ENCODE results near the gene ZNHIT1.
"Not testable (repeated sequence)": the region's sequence is repeated elsewhere in the genome, so short reads cannot be mapped to it uniquely, and the experiment has no call there.

Gene ZNHIT1

GRCh38 chr7:101203740-101204738, 13.9 kb upstream of the ZNHIT1 start:
- Histone ChIP-seq H3K4me1 (ENCODE audit: control insufficient read depth in 2 of 2, insufficient read depth in 2 of 2, low read length in 2 of 2) (peaks cover 12 to 14% of the 10 kb centered on the region in 2 donors), H3K36me3 (ENCODE audit: control insufficient read depth in 2 of 2, insufficient read depth in 2 of 2, low read length in 2 of 2) (peaks cover 5 to 11% of the 10 kb centered on the region in 2 donors)
- not testable (repeated sequence) for H3K4me3 ChIP-seq (ENCODE audit: low read length in 2 of 2); H3K27ac ChIP-seq (ENCODE audit: low read depth in 2 of 2, low read length in 2 of 2); H3K27me3 ChIP-seq (ENCODE audit: control insufficient read depth in 2 of 2, insufficient read depth in 2 of 2, low read length in 2 of 2); H3K9ac ChIP-seq (ENCODE audit: low read depth in 1 of 2, low read length in 2 of 2); H3K9me3 ChIP-seq (ENCODE audit: control insufficient read depth in 2 of 2, low read length in 2 of 2)

- H3K36me3 ChIP-seq (ENCODE audit: control insufficient read depth in 2 of 2, insufficient read depth in 2 of 2, low read length in 2 of 2) = peaks cover 13 to 25% of the 10 kb centered on the region in 2 donors
- no peak overlapping the region for H3K27ac ChIP-seq (ENCODE audit: low read depth in 2 of 2, low read length in 2 of 2)
- H3K4me1 ChIP-seq (ENCODE audit: control insufficient read depth in 2 of 2, insufficient read depth in 2 of 2, low read length in 2 of 2) = peaks cover 6 to 8% of the 10 kb centered on the region in 2 donors
- H3K27me3 ChIP-seq (ENCODE audit: control insufficient read depth in 2 of 2, insufficient read depth in 2 of 2, low read length in 2 of 2) = peaks cover 0 to 2% of the 10 kb centered on the region in 2 donors
- no peak overlapping the region for H3K9ac ChIP-seq (ENCODE audit: low read depth in 1 of 2, low read length in 2 of 2)
- no peak overlapping the region for H3K4me3 ChIP-seq (ENCODE audit: low read length in 2 of 2)
- no peaks in the 10 kb centered on the region for H3K9me3 ChIP-seq (ENCODE audit: control insufficient read depth in 2 of 2, low read length in 2 of 2)
Observed at GRCh38 chr7:101205901-101206664, 11.9 kb upstream of the ZNHIT1 start.

GRCh38 chr7:101206665-101207042, 11.3 kb upstream of the ZNHIT1 start:
- Histone ChIP-seq H3K36me3 (ENCODE audit: control insufficient read depth in 2 of 2, insufficient read depth in 2 of 2, low read length in 2 of 2) (peaks cover 18 to 25% of the 10 kb centered on the region in 2 donors), H3K9me3 (ENCODE audit: control insufficient read depth in 2 of 2, low read length in 2 of 2) (no peaks in the 10 kb centered on the region), H3K27ac (ENCODE audit: low read depth in 2 of 2, low read length in 2 of 2) (no peak overlapping the region), H3K4me3 (ENCODE audit: low read length in 2 of 2) (no peak overlapping the region), H3K4me1 (ENCODE audit: control insufficient read depth in 2 of 2, insufficient read depth in 2 of 2, low read length in 2 of 2) (peaks cover 5 to 6% of the 10 kb centered on the region in 2 donors), H3K9ac (ENCODE audit: low read depth in 1 of 2, low read length in 2 of 2) (no peak overlapping the region), H3K27me3 (ENCODE audit: control insufficient read depth in 2 of 2, insufficient read depth in 2 of 2, low read length in 2 of 2) (peaks cover 0 to 2% of the 10 kb centered on the region in 2 donors)

- Histone ChIP-seq H3K27ac (ENCODE audit: low read depth in 2 of 2, low read length in 2 of 2) (no peak overlapping the region), H3K9me3 (ENCODE audit: control insufficient read depth in 2 of 2, low read length in 2 of 2) (no peaks in the 10 kb centered on the region), H3K27me3 (ENCODE audit: control insufficient read depth in 2 of 2, insufficient read depth in 2 of 2, low read length in 2 of 2) (peaks cover 0 to 2% of the 10 kb centered on the region in 2 donors), H3K4me1 (ENCODE audit: control insufficient read depth in 2 of 2, insufficient read depth in 2 of 2, low read length in 2 of 2) (no peaks in the 10 kb centered on the region), H3K9ac (ENCODE audit: low read depth in 1 of 2, low read length in 2 of 2) (no peak overlapping the region), H3K4me3 (ENCODE audit: low read length in 2 of 2) (no peak overlapping the region), H3K36me3 (ENCODE audit: control insufficient read depth in 2 of 2, insufficient read depth in 2 of 2, low read length in 2 of 2) (peaks cover 24 to 32% of the 10 kb centered on the region in 2 donors)
Observed at GRCh38 chr7:101207459-101207858, 10.5 kb upstream of the ZNHIT1 start.

GRCh38 chr7:101208794-101209193, 9.2 kb upstream of the ZNHIT1 start:
- Histone ChIP-seq H3K36me3 (ENCODE audit: control insufficient read depth in 2 of 2, insufficient read depth in 2 of 2, low read length in 2 of 2) (peaks cover 28 to 37% of the 10 kb centered on the region in 2 donors), H3K27ac (ENCODE audit: low read depth in 2 of 2, low read length in 2 of 2) (no peak overlapping the region), H3K4me3 (ENCODE audit: low read length in 2 of 2) (no peak overlapping the region), H3K9ac (ENCODE audit: low read depth in 1 of 2, low read length in 2 of 2) (no peak overlapping the region), H3K4me1 (ENCODE audit: control insufficient read depth in 2 of 2, insufficient read depth in 2 of 2, low read length in 2 of 2) (no peaks in the 10 kb centered on the region), H3K27me3 (ENCODE audit: control insufficient read depth in 2 of 2, insufficient read depth in 2 of 2, low read length in 2 of 2) (no peaks in the 10 kb centered on the region), H3K9me3 (ENCODE audit: control insufficient read depth in 2 of 2, low read length in 2 of 2) (no peaks in the 10 kb centered on the region)

- Histone ChIP-seq H3K36me3 (ENCODE audit: control insufficient read depth in 2 of 2, insufficient read depth in 2 of 2, low read length in 2 of 2) (peaks cover 31 to 41% of the 10 kb centered on the region in 2 donors), H3K9me3 (ENCODE audit: control insufficient read depth in 2 of 2, low read length in 2 of 2) (no peaks in the 10 kb centered on the region)
Observed at GRCh38 chr7:101210143-101210542, 7.8 kb upstream of the ZNHIT1 start.

GRCh38 chr7:101211501-101211900, 6.5 kb upstream of the ZNHIT1 start:
- Histone ChIP-seq H3K27me3 (ENCODE audit: control insufficient read depth in 2 of 2, insufficient read depth in 2 of 2, low read length in 2 of 2) (no peaks in the 10 kb centered on the region), H3K4me3 (ENCODE audit: low read length in 2 of 2) (no peak overlapping the region), H3K9me3 (ENCODE audit: control insufficient read depth in 2 of 2, low read length in 2 of 2) (no peaks in the 10 kb centered on the region), H3K36me3 (ENCODE audit: control insufficient read depth in 2 of 2, insufficient read depth in 2 of 2, low read length in 2 of 2) (peaks cover 26 to 41% of the 10 kb centered on the region in 2 donors), H3K27ac (ENCODE audit: low read depth in 2 of 2, low read length in 2 of 2) (no peak overlapping the region), H3K4me1 (ENCODE audit: control insufficient read depth in 2 of 2, insufficient read depth in 2 of 2, low read length in 2 of 2) (peaks cover 7 to 8% of the 10 kb centered on the region in 2 donors), H3K9ac (ENCODE audit: low read depth in 1 of 2, low read length in 2 of 2) (no peak overlapping the region)

More at GRCh38 chr7:101210143-101210542, 7.8 kb upstream of the ZNHIT1 start:
- Histone ChIP-seq H3K27ac (ENCODE audit: low read depth in 2 of 2, low read length in 2 of 2) (no peak overlapping the region), H3K4me1 (ENCODE audit: control insufficient read depth in 2 of 2, insufficient read depth in 2 of 2, low read length in 2 of 2) (peaks cover 0 to 3% of the 10 kb centered on the region in 2 donors), H3K4me3 (ENCODE audit: low read length in 2 of 2) (no peak overlapping the region), H3K27me3 (ENCODE audit: control insufficient read depth in 2 of 2, insufficient read depth in 2 of 2, low read length in 2 of 2) (no peaks in the 10 kb centered on the region), H3K9ac (ENCODE audit: low read depth in 1 of 2, low read length in 2 of 2) (no peak overlapping the region)

- peaks cover 26 to 41% of the 10 kb centered on the region in 2 donors for H3K36me3 ChIP-seq (ENCODE audit: control insufficient read depth in 2 of 2, insufficient read depth in 2 of 2, low read length in 2 of 2)
- H3K4me3 ChIP-seq (ENCODE audit: low read length in 2 of 2) = no peak overlapping the region
- H3K27me3 ChIP-seq (ENCODE audit: control insufficient read depth in 2 of 2, insufficient read depth in 2 of 2, low read length in 2 of 2) = no peaks in the 10 kb centered on the region
- no peak overlapping the region for H3K9ac ChIP-seq (ENCODE audit: low read depth in 1 of 2, low read length in 2 of 2)
- peaks cover 11 to 13% of the 10 kb centered on the region in 2 donors for H3K4me1 ChIP-seq (ENCODE audit: control insufficient read depth in 2 of 2, insufficient read depth in 2 of 2, low read length in 2 of 2)
- no peaks in the 10 kb centered on the region for H3K9me3 ChIP-seq (ENCODE audit: control insufficient read depth in 2 of 2, low read length in 2 of 2)
- H3K27ac ChIP-seq (ENCODE audit: low read depth in 2 of 2, low read length in 2 of 2) = no peak overlapping the region
Observed at GRCh38 chr7:101212014-101212413, 6.0 kb upstream of the ZNHIT1 start.

- Histone ChIP-seq H3K9ac (ENCODE audit: low read depth in 1 of 2, low read length in 2 of 2) (peak overlapping the region; percentile 74 to 83), H3K27me3 (ENCODE audit: control insufficient read depth in 2 of 2, insufficient read depth in 2 of 2, low read length in 2 of 2) (no peaks in the 10 kb centered on the region), H3K27ac (ENCODE audit: low read depth in 2 of 2, low read length in 2 of 2) (peak overlapping the region; percentile 97 to 99), H3K4me3 (ENCODE audit: low read length in 2 of 2) (peak overlapping the region; percentile 92 to 99), H3K36me3 (ENCODE audit: control insufficient read depth in 2 of 2, insufficient read depth in 2 of 2, low read length in 2 of 2) (peaks cover 16 to 17% of the 10 kb centered on the region in 2 donors), H3K4me1 (ENCODE audit: control insufficient read depth in 2 of 2, insufficient read depth in 2 of 2, low read length in 2 of 2) (peaks cover 23 to 24% of the 10 kb centered on the region in 2 donors), H3K9me3 (ENCODE audit: control insufficient read depth in 2 of 2, low read length in 2 of 2) (no peaks in the 10 kb centered on the region)
Observed at GRCh38 chr7:101216001-101216859, 1.7 kb upstream of the ZNHIT1 start.
